SK-N-SH (cell line): ENCODE data around the gene PDIA6.

ENCODE experiments used
- CTCF ChIP-seq: fragments of 200-600 bp; sonication (generic); IDR thresholded peaks from 2 replicates; pipeline ENCODE4 v1.6.1; 2017; ENCODE audit warnings: antibody characterized with exemption, mild to moderate bottlenecking, moderate library complexity
- POLR2AphosphoS5 ChIP-seq: IDR thresholded peaks from 2 replicates; pipeline ENCODE4 v1.6.1; 2012; ENCODE audit warnings: low read depth, low read length
- RCOR1 ChIP-seq: fragments of 150-350 bp; IDR thresholded peaks from 2 replicates; pipeline ENCODE4 v1.6.1; 2017; ENCODE audit warnings: antibody characterized with exemption, low read length
- SMC3 ChIP-seq: IDR thresholded peaks from 2 replicates; pipeline ENCODE4 v1.6.1; 2012; ENCODE audit warnings: low read depth, low read length, improper control_type of control experiment
- YY1 ChIP-seq: IDR thresholded peaks from 2 replicates; pipeline ENCODE4 v1.4.0; 2012; ENCODE audit warnings: low read depth, mild to moderate bottlenecking

DNA sequence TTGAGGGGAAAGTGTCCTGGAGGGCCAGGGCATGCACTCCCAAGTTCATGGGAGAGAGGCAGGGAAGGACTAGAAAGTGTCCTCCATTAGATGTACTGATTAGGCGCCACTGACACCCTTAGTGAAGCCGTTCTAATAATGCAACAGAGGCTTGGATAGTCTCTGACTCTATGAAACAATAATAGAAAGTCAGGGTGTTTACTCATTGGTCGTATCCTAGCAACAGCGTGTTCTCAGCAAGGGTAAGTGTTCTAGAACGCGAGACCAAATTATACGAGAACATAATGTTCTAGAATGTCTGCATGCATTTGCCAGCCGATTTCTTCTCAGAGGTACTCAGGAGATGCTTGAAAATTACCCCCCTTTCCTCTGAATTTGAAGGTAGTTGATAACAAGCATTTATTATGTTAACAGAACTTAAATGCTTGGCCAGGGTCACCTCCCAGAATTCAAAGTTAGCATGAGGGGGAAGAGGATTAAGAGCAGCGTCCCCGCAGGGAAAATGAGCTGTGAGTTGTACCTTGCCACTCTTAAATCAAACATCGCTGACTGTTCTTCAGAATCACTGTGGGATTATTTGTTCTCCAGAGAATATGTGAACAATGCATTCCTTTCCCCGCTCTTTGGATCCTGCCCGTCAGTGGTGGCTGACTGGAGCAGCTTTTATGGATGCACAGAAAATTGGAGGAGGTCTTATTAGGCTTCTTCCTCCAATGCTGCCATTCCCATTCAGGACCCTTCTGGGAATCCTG, 33.7 kb upstream of the PDIA6 start:
- no peak for TF ChIP-seq YY1
- TF ChIP-seq RCOR1 = no peak
- TF ChIP-seq CTCF = no peak
- no peak for TF ChIP-seq POLR2AphosphoS5
- TF ChIP-seq SMC3 = no peak
